ENCODE results near the gene IP6K2. TPM values are rescaled to one million over a fixed set of nuclear protein-coding genes. Genes with fewer than 3 reads are reported as not detected.

IP6K2 gene
- total and polyA plus RNA-seq, 9 donors, result 62.8 to 93.8 (median 77.7) TPM

DNA sequence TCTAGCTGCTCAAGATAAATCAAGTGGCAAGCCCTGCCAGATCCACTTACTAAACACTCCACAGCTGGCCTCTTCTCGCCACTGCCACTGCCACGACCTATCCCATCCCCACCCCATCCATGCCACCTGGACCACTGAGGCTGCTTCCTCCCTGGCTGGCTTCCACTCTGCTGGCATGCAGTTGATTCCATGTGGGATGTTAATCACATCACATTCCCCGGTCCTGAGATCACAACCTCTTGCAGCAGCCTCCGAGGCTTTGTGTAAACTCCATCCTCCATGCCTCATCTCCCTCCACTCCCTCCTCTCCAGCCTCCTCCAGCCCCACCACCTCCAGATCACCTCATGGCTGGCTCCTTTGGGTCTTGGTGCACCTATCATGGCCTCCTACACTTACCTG, 39.0 kb downstream of the IP6K2 start:
- H3K36me3 ChIP-seq (ENCODE audit: control insufficient read depth, insufficient read depth, low read length), result peaks cover 44% of the 10 kb centered on the region
- H3K27me3 ChIP-seq (ENCODE audit: control insufficient read depth, insufficient read depth, low read length), result no peaks in the 10 kb centered on the region
- H3K27ac ChIP-seq (ENCODE audit: low read length), result no peak overlapping the region
- H3K4me3 ChIP-seq (ENCODE audit: low read length), result no peak overlapping the region
- 73% methylated on average over 3 of the region's 4 CpGs for WGBS (ENCODE audit: insufficient coverage)
- H3K4me1 ChIP-seq (ENCODE audit: control insufficient read depth, insufficient read depth, low read length), result no peaks in the 10 kb centered on the region
- no peaks in the 10 kb centered on the region for H3K9me3 ChIP-seq (replicated peaks; ENCODE audit: control insufficient read depth, low read depth, low read length)
- no peak for DNase-seq

DNA sequence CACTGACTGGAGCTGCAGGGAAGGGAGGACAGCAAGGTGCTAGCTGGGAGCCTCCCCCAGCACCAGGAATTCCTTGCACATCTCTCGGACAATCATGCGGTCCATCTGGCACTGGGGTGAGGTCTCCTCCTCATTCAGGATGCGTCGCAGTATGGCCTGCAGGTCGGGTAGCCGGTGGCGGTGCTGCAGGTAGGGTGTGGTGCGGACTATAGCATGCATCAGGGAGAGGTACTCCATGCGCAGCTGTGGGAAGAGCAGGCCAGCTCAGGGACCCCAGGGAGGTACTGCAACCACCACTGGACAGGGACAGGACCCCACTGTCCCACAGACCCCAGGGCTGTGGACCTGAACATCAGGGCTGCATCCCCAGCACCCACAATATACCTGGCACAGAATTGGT, 42.5 kb downstream of the IP6K2 start:
- 87% methylated on average over 7 of the region's 9 CpGs for whole genome bisulfite sequencing (ENCODE audit: insufficient coverage)
- Histone ChIP-seq H3K4me1 (ENCODE audit: control insufficient read depth, insufficient read depth, low read length) (no peaks in the 10 kb centered on the region), H3K27me3 (ENCODE audit: control insufficient read depth, insufficient read depth, low read length) (no peaks in the 10 kb centered on the region), H3K9me3 (replicated peaks; ENCODE audit: control insufficient read depth, low read depth, low read length) (no peaks in the 10 kb centered on the region), H3K4me3 (ENCODE audit: low read length) (no peak overlapping the region), H3K36me3 (ENCODE audit: control insufficient read depth, insufficient read depth, low read length) (peaks cover 23% of the 10 kb centered on the region), H3K27ac (ENCODE audit: low read length) (no peak overlapping the region)
- DNase-seq, result no peak

DNA sequence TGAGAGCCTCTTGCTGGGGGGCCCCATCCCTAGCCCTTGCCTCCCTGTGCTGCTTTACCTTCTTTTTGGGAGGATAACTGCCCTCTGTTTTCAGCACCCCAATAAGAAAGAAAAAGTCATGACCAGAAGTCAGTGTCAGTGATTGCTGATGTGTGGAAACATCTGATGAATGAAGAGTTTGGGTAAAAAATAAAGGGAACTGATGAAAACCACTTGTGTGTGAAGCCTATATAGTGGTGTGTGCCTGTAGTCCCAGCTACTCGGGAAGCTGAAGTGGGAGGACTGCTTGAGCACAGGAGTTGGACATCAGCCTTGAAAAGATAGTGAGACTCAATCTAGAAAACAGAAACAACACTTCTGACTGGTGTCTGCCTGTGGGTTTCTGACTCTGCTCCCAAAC, 44.5 kb downstream of the IP6K2 start:
- H3K4me3 ChIP-seq (ENCODE audit: low read length), result no peak overlapping the region
- no peak for DNase-seq
- 20% methylated on average over 1 of the region's 1 CpG for WGBS (ENCODE audit: insufficient coverage)

DNA sequence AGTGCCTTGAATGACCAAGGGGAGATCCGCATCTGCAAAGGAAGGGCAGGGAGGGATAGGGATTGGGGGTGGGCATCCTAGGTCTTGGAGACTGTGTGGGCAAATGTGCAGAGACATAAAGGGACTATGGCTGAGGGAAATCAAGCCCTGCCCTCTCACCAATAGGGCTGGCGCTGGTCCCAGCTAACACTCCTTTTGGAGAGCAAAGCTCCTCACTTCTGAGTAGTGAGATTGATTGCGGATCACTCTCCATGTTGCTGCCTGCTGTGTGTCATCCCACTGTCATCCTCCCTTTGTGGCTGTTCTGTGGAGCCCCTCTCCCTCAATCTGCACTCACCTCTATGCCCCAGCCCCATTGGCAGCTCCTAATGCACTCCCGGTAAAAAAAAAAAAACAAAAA, 52.1 kb downstream of the IP6K2 start:
- Histone ChIP-seq H3K27me3 (ENCODE audit: control insufficient read depth, insufficient read depth, low read length) (peaks cover 38% of the 10 kb centered on the region), H3K36me3 (ENCODE audit: control insufficient read depth, insufficient read depth, low read length) (no peaks in the 10 kb centered on the region), H3K27ac (ENCODE audit: low read length) (no peak overlapping the region), H3K9me3 (replicated peaks; ENCODE audit: control insufficient read depth, low read depth, low read length) (no peaks in the 10 kb centered on the region), H3K4me1 (ENCODE audit: control insufficient read depth, insufficient read depth, low read length) (peaks cover 30% of the 10 kb centered on the region), H3K4me3 (ENCODE audit: low read length) (no peak overlapping the region)
- WGBS (ENCODE audit: insufficient coverage), result 94% methylated on average over 3 of the region's 4 CpGs
- no peak for DNase-seq

More for the DNA sequence above, 44.5 kb downstream of the IP6K2 start:
- Histone ChIP-seq H3K27me3 (ENCODE audit: control insufficient read depth, insufficient read depth, low read length) (no peaks in the 10 kb centered on the region), H3K9me3 (replicated peaks; ENCODE audit: control insufficient read depth, low read depth, low read length) (no peaks in the 10 kb centered on the region), H3K27ac (ENCODE audit: low read length) (no peak overlapping the region), H3K4me1 (ENCODE audit: control insufficient read depth, insufficient read depth, low read length) (no peaks in the 10 kb centered on the region), H3K36me3 (ENCODE audit: control insufficient read depth, insufficient read depth, low read length) (peaks cover 9% of the 10 kb centered on the region)

DNA sequence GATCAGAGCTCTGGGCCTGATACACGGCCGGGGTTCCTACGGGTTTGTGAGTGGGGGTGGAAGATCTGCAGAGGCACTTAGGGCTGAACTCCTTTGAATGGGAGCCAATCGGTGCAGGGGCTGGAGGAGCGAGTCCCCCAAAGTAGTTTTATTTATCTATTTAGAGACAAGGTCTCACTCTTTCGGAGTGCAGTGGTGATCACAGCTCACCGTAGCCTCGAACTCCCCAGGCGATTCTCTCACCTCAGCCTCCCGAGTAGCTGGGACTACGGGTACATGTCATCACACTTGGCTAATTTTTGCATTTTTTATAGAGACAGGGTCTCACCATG, 52.7 kb downstream of the IP6K2 start:
- H3K27ac ChIP-seq (ENCODE audit: low read length), result no peak overlapping the region
- H3K27me3 ChIP-seq (ENCODE audit: control insufficient read depth, insufficient read depth, low read length), result peaks cover 43% of the 10 kb centered on the region
- peaks cover 30% of the 10 kb centered on the region for H3K4me1 ChIP-seq (ENCODE audit: control insufficient read depth, insufficient read depth, low read length)
- 58% methylated on average over 8 of the region's 11 CpGs for WGBS (ENCODE audit: insufficient coverage)
- no peak overlapping the region for H3K4me3 ChIP-seq (ENCODE audit: low read length)
- no peaks in the 10 kb centered on the region for H3K9me3 ChIP-seq (replicated peaks; ENCODE audit: control insufficient read depth, low read depth, low read length)
- H3K36me3 ChIP-seq (ENCODE audit: control insufficient read depth, insufficient read depth, low read length), result no peaks in the 10 kb centered on the region
- DNase-seq, result no peak

DNA sequence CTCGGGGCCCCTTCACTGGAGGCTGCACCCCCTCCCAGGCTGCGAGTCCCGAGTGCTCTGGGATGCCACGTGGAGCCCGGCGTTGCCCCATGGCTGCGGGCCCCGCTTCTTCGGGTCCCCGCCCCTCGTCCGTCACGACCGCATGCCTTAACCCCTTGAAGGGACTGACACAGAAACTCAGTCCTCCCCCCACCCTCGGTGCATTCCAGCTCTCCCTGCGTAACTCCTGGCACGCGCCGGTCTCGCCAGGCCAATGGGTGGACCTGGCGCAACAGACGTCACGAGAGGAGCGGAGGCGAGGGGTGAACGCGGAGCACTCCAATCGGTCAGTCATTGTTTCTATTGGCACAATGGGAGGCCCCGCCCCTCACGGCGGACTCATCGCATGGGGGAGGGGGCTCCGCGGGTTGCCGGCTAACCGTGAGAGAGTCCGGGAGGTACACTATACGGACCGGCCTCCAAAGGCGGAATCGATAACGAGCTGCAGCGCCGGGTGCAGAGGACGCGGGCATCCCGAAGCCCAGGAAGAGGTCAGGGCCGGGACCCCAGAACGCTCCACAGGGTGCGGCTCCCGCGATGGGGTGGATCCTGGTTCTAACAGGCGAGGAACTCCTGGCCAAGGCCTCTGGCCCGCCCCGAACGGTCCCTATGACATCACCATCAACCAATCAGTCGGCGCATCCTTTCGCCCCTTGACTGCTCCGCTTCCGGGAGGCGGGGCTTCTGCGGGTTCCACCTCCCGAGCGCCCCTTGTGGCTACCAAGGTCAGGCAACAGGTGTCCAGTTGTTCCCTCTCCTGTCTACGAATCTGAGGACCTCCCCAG, 53.3 kb downstream of the IP6K2 start:
- Histone ChIP-seq H3K27me3 (ENCODE audit: control insufficient read depth, insufficient read depth, low read length) (peaks cover 45% of the 10 kb centered on the region), H3K36me3 (ENCODE audit: control insufficient read depth, insufficient read depth, low read length) (no peaks in the 10 kb centered on the region), H3K4me3 (ENCODE audit: low read length) (peak overlapping the region; percentile 60), H3K4me1 (ENCODE audit: control insufficient read depth, insufficient read depth, low read length) (peaks cover 30% of the 10 kb centered on the region), H3K27ac (ENCODE audit: low read length) (peak overlapping the region; percentile 90), H3K9me3 (replicated peaks; ENCODE audit: control insufficient read depth, low read depth, low read length) (no peaks in the 10 kb centered on the region)
- under 1% methylated on average over 66 of the region's 66 CpGs for WGBS (ENCODE audit: insufficient coverage)
- peak; percentile 93 for DNase-seq

DNA sequence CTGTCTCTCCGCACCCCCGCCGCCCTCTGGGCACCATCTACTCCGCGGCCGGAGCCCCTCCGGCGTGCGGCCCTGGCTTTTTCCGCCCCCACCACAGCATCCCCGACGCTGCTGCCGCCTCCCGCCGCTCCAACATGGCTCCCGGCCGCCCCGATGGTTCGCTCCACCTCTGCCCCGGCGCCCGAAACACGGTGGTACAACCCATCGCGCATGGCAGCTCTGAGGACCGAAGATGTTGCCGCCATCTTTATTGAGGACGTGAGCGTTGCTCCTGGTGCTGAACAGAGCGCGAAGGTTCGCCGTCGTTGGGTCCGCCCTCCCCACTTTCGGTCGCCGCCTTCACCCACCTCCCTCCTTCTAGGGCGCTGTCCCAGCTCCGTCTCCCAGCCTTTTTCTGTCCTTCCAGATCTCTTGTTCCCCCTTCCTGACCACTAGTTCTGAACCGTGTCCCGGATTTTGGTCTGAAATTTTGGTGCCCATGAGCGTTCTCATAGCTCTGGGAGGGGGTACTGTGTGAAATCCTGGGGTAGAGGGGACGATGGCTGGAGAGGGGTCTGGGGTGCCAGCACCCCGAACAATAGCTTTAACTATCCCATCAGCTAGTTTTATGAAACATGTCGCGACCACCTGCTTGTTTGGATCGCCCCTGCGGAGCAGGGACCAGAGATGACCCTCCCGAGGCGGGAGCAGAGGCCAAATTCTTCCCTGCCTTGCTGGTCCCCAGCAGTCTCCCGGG, 54.1 kb downstream of the IP6K2 start, which contains the start of gene CELSR3:
Gene CELSR3 (minus strand): TSS at position 134 of the 736 bp plus-strand sequence. CDS start 252 bp downstream, outside the sequence.
- Histone ChIP-seq H3K27me3 (ENCODE audit: control insufficient read depth, insufficient read depth, low read length) (peaks cover 52% of the 10 kb centered on the region), H3K4me3 (ENCODE audit: low read length) (peak within 1 kb of the TSS; percentile 60), H3K36me3 (ENCODE audit: control insufficient read depth, insufficient read depth, low read length) (no peaks in the 10 kb centered on the region), H3K4me1 (ENCODE audit: control insufficient read depth, insufficient read depth, low read length) (peaks cover 30% of the 10 kb centered on the region), H3K9me3 (replicated peaks; ENCODE audit: control insufficient read depth, low read depth, low read length) (no peaks in the 10 kb centered on the region), H3K27ac (ENCODE audit: low read length) (peak within 1 kb of the TSS; percentile 90)
- DNase-seq, result peak; percentile 83
- WGBS (ENCODE audit: insufficient coverage), result under 1% methylated on average over 47 of the region's 52 CpGs

DNA sequence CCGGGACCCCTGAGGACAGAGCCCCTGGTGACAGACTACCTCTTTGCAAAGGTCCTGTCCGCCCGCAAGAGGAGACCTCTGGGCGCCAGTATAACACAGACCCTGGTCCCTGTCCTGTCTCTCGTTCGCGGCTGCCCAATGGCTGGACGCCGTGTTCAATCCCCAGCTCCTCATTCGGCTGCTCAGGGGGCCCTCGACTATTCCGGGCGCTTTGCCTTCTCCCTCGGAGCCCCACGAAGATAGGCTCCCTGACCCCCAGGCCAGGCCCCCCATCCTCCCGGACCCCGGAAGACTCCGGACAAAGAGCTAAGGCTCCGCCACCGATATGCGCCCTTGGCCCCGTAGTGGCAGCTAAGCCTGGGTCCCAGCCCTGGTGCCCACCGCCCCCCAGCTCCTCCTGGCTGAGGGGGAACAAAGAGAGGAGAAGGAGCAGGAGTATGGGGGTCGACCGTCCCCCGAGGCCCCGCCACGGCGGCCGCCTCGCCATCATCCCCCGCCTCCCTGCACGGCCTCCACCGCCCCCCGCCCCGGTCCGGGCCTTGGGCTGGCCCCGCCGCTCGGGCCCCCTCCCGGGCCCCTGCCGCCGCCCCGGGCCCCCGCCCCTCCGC, 54.8 kb downstream of the IP6K2 start:
- WGBS (ENCODE audit: insufficient coverage), result 4% methylated on average over 21 of the region's 46 CpGs
- H3K9me3 ChIP-seq (replicated peaks; ENCODE audit: control insufficient read depth, low read depth, low read length), result no peaks in the 10 kb centered on the region
- no peak for DNase-seq
- H3K27me3 ChIP-seq (ENCODE audit: control insufficient read depth, insufficient read depth, low read length), result peaks cover 56% of the 10 kb centered on the region
- H3K27ac ChIP-seq (ENCODE audit: low read length), result no peak overlapping the region
- no peak overlapping the region for H3K4me3 ChIP-seq (ENCODE audit: low read length)
- H3K4me1 ChIP-seq (ENCODE audit: control insufficient read depth, insufficient read depth, low read length), result peaks cover 30% of the 10 kb centered on the region
- H3K36me3 ChIP-seq (ENCODE audit: control insufficient read depth, insufficient read depth, low read length), result no peaks in the 10 kb centered on the region

DNA sequence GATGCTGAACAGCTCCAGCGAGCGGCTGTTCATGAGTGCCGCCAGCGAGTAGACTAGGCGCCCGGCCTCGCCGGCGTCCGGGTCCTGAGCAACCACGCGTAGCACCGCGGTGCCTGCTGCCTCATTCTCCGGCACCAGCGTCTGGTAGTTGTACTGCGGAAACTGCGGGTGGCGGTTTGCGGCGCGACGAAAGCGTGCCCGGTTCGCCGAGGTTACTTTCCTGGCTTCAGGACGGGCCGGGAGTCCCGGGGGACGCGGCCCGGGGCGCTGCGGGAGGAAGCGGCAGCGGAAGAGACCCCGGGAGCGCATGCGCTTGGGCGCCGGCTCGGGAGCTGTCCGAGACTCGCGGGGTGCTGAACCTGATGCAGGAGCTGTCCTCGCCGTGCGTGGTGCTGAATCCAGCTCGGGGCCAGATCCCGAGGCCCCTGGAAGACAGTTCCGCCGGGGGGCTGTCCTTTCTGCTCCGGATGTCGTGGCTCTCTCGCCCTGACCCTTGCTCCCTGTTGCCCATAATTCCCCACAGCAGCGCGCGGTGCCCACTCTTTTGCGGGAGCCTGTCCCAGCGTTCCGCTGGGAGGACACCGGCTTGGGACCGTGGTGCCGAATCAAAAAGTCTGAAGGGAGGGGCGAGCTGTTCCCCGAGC, 55.4 kb downstream of the IP6K2 start:
- WGBS (ENCODE audit: insufficient coverage), result 1% methylated on average over 67 of the region's 67 CpGs

More for the DNA sequence above, 55.4 kb downstream of the IP6K2 start:
- no peak overlapping the region for H3K27ac ChIP-seq (ENCODE audit: low read length)
- peaks cover 62% of the 10 kb centered on the region for H3K27me3 ChIP-seq (ENCODE audit: control insufficient read depth, insufficient read depth, low read length)
- H3K36me3 ChIP-seq (ENCODE audit: control insufficient read depth, insufficient read depth, low read length), result no peaks in the 10 kb centered on the region
- H3K9me3 ChIP-seq (replicated peaks; ENCODE audit: control insufficient read depth, low read depth, low read length), result no peaks in the 10 kb centered on the region
- H3K4me3 ChIP-seq (ENCODE audit: low read length), result peak overlapping the region; percentile 53
- DNase-seq, result peak; percentile 61
- peaks cover 32% of the 10 kb centered on the region for H3K4me1 ChIP-seq (ENCODE audit: control insufficient read depth, insufficient read depth, low read length)
